ENCODE results near the gene MYBPC2.

MYBPC2 gene

DNA sequence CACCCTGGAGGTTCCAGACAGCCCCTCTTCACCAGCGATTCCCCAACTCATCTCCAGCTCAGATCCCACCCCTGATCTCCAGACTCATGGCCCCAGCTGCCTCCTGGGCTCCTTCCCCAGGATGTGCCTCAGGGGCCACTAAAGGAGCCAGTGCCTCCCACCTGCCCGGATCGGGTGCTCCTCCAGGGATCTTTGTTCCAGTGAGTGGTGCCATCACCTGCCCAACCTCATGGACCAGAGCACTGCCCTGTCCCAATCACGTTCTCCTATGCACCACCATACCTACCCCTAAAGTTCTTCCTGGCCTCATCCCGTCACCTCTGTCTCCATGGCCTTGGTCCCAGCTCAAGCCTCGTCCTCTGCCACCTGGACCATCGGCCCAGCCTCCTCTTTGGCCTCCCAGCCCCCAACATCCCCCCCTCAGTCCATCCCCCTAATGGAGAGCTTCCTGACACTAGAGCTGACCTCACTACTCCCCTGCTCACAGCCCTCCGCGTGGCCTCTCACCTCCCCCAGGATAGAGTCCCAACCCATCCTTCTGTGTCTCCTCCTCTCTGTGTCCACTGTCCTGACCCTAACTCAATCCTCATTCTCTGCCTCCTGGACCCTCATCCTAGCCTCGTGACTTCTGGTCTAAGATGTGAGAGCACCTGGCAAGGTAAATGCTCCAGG lies 52.7 kb downstream of the MYBPC2 start:
- DNase-seq = no peak

DNA sequence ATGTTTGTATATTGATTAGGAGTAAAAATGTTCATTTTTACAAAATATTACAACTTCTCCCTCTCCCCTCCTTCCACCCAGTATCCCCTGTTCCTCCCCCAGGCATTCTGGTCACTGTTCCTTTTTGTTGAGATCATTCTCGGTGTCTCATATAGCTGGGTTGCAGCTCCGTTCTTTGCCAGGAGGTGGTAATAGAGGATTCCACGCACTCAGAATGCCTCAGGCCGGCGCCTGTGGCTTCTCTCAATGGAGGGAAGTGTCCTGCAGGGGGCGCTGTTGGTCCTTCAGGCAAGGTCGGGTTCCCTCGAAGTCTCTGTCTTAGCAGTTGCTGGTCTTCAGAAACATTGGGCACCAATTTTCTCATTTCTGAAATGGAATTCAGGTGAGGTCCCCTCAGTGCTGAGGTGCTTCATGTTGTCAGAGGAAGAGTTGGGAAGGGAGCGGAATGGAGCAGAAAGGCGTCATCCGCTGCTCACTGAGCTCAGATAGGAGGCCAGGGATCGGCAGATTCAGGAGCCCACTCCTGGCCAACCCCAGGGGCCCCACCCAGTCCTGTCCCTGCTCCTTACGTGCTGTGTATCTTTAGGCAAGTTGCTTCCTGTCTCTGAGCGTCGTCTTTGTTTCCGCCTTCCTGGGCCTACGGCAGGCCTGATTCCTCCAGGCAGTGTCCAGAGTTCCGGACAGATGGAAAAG lies 54.3 kb downstream of the MYBPC2 start:
- DNase-seq = no peak

DNA sequence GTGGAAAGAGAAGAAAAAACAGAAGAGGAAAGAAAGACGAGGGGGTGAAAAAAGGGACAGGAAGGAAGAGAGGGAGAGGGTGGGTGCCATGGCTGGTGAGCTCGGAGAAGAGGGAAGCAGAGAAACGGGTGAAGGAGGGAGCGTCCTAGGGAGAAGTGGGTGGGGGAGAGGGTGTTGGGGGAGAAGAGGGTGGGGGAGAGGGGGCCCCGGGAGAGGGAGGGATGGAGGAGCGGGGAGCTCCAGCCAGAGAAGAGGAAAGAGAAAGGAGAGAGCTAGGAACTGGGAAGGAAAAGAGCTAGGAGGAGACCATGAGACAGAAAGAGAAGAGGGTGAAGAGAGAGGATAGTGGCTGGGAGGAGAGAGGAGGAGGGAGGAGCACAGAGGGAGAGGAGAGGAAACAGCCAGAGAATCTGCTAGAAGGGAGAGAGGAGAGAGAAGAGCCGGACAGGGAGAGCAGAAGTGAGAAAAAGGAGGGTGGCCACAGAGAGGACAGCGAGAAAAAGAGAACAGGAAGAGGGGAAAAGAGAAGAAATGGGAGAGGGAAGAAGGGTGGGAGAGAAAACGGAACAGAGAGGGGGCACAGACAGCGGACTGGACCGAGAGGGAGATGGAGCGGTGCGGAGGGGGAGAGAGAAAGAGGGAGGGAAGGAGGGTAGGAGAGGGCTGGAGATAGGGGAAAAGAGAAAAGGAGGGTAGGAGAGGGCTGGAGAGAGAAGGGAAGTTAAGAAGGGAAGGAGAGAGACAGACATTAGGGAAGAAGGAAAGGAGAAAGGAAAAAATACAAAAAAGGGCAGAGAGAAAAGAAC lies 55.9 kb downstream of the MYBPC2 start:
- no peak for DNase-seq

DNA sequence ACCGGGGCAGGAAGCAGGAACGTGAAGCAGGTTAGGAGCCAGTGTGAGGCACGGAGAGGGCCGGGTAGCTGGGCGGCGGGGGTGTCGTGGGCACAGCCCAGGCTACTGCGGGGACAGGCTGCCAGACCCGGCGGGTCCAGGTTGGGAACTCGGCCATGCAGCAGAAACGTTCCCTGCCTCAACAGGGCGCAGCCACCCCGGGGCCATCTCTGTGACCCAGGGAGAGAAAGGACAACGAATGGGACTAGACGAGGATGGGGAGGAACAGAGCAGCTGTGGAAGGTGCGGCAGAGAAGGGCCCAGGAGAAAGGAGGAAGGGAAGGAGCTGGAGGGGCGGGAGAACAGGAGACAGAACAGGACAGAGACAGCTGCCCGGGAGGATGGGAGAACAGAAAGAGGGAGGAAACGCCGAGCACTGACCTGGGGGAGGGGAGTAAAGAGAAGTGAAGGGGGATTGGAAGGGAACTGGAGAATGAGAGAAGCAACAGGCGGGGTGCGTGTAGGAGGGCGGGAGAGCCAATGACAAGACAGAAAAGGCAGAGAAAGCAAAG lies 56.8 kb downstream of the MYBPC2 start:
- DNase-seq = no peak

DNA sequence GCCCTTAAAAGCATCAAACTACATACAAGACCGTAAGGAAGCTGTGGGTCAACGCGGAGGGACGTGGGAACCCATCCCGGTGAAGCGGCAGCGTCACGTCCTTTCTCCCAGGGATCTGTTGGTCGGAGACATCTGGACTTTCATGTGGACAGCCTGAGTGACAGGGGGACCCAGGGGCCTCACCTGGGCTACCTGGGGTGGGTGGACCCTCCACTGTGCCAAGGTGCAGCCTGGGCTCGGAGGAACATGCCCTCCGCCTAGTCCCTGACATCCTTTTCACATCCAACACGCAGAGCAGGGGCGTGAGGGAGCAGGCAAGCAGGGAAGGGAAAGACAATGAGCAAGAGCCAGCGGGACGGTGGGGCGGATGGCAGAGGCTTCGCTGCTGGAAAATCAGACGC lies 57.7 kb downstream of the MYBPC2 start:
- DNase-seq = no peak

DNA sequence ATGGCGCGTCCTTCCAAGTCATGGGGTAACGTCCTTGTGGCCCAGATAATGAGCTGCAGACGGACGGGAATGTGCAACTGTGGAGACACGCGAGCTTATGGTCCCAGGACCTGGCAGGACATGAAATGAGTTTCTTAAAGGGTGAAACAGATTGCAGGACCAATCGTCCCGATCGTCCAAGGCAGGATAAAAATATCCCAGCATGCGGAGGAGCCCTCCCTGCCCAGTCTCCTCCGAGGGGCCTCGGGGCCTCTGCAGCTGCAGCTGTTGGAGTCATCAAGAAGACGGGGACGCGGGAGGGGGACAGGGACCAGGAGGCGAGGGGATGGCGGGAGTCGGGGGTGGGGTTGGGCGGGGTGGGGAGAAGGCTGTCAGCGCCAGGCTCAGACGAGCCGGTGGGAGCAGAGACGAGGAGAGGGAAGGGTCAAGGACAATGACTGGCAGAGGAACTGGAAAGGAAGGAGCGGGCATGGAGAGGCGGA lies 58.3 kb downstream of the MYBPC2 start:
- no peak for DNase-seq

DNA sequence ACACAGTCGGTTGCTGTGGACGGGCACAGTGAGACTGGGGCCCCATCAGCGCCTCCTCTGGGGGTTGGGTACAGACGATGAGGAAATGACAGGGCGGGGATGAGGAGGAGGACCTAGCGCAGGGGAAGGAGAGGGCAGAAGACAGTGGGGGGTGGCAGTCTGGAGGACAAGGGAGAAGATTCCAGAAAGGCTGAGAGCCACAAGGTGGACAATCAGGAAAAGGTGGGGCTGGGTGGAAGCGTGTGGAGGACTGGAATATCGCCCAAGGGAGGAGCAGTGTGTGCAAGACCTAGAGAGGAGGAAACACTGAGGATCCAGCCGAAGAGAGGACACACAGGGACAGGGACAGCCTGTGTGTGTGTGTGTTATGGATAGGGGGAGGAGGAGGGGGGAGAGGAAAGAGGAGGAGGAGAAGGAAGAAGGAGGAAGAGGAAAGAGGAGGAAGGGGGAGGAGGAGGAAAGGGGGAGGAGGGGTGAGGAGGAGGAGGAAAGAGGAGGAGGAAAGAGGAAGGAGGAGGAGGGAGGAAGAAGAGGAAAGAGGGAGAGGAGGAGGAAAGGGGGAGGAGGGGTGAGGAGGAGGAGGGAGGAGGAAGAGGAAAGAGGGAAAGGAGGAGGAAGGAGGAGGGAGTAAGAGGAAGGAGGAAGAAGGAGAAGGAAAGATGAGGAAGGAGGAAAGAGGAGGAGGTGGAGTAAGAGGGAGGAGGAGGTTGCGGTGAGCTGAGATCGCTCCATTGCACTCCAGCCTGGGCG lies 59.8 kb downstream of the MYBPC2 start:
- no peak for DNase-seq

DNA sequence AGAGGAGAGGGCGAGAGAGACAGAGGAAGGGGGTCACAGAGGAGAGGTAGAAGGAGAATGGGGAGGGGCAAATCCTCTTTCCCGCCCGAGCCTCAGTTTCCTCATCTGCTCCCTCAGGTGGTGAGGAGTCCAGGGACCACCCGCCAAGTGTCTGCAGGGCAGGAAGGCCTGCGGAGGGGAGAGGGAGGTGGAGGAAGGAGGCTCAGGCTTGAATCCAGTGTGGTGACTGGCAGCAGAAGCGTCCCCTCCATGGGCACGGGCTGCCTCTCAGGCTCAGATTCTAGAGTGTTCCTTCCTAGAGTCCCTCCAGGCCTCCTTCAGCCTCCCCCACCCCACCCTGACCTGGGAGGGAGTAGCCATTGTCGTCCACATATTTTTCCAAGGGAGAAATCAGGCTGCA lies 60.5 kb downstream of the MYBPC2 start:
- no peak for DNase-seq

DNA sequence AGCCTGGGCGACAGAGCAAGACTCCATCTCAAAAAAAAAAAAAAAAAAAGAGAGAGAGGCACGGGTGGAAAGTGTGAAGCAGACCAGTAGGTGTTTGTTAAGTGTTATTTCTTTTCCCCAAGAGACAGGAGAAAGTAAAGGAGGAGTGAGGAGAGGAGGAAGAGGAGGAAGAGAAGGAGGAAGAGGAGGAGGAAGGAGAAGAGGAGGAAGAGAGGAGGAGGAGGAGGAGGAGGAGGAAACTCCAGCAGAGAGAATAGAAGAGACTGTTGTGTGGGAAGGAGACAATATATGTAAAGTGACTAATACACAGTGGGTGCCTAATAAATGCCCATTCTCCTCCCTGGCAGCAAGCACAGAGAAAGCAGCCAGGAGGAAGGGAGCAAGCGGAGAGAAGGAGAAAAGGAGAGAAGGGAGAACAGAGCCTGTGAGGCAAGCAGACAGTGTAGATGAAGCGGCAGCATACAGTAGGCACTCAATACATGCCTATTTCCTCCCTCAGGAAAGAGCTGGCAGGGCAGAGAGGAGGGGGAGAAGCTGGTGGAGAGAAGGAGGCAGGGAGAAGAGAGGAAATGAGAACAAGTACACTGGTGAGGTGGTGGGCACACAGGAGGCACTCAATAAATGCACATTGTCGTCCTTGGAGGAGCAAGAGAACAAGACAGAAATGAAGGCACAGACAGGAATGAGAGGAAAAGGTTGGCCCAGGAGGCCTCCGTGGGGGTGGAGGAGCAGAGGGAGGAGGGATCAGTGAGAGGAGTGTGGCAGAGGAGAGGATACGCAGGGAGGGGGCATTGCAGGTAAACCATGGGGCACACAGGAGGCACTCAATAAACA lies 61.7 kb downstream of the MYBPC2 start:
- no peak for DNase-seq

DNA sequence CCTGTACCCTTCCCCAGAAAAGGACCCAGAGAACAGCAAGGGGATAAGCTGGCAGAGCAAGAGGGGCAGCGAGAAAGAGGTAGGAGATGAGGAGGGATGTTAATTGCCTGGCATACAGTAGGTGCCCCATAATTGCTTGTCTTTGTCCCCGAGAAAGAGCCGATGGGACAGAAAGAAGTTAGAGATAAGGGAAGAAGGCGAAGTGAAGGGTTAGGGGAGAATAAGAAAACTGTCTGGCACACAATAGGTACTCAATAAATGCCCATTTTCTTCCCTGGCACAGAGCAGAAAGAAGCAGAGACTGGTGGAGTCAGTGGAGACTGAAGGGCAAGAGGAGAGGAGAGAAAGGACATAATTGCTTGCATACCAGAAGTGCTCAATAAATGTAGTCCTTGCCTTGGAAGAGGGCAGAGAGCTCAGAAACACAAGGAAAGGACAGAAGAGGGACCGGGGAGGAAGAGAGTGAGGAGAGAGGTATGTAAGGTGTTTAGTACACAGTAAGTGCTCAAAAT lies 62.4 kb downstream of the MYBPC2 start:
- no peak for DNase-seq

DNA sequence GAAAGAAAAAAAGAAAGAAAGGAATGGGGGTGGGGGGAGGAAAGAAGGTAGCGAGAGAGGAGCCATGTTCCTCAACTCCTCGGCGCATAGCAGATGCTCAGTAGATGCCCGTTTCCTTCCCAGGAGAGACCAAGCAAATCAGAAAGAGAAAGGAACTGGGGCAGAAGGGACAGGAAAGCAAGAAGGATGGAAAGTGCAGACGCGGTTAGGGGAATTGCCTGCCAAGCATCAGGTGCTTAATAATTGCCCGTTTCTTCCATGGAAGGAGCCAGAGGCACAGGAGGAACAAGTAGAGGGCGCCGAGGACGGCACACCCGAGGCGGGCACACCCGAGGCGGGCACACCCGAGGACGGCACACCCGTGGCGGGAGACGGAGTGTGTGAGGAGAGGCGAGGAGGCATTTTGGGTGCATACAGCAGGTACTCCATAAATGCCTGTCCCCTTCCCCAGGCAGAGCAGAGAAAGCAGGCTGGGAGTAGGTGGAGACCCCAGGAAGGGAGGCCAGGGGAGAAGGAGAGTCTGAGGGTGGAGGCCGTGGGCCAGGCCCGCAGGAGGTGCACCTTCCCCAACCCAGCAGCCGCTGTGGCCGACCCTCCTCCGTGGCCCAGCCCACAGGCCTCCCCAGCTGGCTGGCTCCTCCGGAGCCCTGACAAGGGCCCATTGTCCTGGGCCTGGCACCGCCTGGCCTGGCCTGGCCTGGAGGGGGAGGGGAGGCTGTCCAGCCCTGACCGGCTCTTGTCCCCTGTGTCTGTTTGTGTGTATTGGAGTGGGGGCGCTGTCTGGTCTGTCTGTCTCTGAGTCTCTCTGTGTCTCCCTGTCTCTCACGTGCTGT lies 63.7 kb downstream of the MYBPC2 start:
- DNase-seq = no peak

DNA sequence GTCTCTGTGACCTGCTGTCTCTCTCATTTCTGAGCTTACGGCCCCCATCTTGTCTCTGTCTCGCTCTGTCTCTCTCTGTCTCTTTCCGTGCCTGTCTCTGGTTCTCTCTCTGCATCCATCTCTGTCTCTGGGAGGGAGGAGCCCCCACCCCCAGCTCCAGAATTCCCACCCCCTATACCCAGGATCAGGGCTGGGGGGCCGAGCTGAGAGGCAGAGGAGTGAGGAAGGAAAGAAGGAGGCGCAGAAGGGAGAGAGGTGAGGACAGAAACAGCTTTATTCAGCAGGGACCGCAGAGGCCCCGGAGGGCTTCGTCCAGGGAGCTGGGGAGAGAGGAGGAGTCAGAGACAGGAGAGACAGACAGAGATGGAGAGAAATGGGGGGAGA lies 64.3 kb downstream of the MYBPC2 start:
- DNase-seq = no peak

DNA sequence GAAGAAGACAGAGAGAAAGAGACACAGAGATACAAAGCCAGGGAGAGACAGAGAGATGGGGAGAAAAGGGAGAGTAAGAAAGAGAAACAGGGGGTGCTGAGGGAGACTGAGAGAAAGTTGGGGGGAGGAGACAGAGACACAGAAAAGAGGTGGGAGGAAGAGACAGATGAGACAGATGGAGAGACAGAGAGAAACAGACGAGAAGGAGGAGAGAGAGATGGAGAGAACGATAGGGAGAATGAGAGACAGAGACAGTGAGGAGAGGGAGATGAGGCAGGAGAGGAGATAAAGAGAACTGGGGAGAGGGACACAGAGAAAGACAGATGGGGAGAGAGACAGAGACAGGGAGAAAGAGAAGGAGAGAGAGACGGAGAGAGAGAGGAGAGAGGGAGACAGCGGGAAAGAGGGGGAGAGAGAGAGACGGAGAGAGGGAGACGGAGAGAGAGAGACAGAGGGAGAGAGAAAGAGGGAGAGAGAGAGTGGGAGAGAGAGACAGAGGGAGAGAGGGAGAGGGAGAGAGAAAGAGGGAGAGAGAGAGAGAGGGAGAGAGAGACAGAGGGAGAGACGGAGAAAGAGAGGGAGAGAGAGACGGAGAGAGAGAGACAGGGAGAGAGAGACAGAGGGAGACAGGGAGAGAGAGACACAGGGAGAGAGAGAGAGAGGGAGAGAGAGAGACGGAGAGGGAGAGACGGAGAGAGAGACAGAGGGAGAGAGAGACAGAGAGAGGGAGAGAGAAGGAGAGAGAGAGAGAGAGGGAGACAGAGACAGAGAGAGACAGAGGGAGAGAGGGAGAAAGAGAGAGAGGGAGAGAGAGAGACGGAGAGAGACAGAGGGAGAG lies 65.7 kb downstream of the MYBPC2 start:
- no peak for DNase-seq

DNA sequence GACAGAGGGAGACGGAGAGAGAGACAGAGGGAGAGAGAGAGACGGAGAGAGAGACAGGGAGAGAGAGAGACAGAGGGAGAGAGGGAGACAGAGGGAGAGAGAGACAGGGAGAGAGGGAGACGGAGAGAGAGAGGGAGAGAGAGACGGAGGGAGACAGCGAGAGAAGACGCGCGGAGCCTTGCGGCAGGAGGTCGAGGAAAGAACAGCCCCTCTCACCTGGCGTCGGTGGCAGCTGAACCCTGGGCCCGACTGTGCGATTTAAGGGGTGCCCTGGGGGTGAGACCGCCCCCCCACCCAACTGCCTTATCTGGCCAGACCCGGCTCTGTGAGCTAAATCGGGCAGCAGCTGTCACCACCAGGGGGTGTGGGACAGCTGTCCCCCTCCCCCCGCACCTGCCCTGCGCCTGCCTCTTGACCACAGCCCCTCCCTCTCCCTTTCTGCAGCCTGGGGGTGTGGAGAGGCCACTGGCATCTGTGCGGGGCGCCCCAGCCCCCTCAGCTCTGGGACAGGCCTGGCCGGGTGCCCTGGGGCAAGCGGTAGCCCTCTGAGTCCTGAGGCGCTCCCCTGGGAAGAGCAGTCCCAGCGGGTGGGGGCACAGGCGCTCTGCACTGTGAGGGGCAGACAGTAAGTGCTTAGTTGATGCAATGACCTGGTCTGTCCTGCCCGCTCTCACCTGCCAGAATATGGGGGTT lies 67.5 kb downstream of the MYBPC2 start:
- no peak for DNase-seq

DNA sequence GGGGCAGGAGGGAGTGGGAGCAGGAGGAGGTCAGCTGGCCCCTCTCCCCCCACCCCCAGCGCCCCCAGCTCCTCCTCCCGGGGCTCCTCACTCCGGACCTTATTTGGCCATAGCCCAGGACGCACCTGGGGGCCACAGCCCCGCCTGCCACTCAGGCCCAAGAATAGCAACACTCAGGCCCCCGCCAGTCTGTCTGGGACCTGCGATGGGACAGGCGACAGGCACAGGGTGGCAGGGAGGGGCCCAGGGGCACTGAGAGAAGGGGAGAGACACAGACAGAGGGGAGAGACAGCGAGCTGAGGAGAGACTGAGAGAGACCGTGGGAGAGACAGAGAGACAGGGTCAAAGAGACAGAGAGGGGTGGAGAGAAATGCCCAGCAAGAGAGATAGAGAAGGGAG lies 68.1 kb downstream of the MYBPC2 start:
- DNase-seq = no peak

DNA sequence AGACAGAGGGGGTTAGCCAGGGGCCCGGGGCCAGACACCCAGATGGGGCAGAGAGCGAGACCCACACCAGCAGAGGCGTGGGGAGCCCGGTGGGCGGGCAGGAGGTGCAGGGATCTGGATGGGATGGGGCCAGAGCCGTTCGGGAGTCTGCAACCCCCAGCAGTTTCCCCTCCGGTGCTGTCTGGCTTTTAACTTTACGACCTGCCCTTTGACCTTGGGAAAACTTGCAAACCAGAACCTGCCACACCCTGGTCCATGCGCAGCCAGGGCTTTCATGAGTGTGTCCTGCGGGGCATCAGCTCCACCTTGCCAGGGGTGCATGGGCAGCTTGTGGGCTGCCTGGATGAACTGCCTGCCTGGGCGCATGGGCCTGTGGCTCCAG lies 68.5 kb downstream of the MYBPC2 start:
- no peak for DNase-seq

DNA sequence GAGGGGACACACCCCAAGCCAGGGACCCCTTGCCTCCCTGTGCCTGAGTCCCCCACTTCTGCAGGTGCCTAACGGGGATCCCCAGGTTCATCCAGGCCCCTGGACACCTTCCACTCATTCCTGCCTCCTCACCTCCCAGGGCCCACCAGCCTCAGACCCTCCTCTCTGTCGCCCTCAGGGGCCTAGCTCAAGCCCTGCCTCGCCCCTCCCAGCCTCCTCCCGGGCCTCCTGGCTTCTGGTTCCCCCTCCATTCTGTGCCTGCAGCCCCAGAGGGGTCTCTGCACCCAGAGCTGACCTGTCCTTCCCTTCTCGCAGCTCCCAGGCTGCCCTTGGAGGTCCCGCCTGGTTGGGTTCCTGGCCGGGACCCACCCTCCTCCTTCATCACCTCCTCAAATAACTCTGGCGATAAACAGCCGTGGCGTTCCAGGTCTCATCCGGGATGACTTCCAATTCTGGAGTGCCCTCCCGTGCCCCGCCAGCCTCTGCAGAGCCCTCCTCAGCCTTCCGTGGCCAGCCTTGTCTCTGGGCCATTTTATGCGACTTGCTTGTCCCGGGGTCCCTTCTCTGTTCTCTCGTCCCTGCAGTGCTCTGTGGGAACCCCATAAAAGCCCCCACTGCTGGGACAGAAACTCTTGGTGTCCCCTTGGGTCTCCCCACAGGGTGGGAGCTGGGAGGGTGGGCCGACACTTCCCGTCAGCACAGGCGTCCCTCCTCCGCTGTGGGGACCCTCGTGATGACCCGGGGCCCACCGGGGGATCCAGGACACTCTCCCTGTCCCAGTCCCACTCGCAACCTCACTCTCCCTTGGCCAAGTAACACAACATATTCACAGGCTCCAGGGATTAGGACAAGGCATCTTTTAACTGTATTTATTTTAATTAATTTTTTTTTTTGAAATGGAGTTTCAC lies 69.1 kb downstream of the MYBPC2 start:
- no peak for DNase-seq

Measured in NCI-H510A (cell line).